ENCODE measurements around the gene CYP3A5. TPM values are rescaled to one million over a fixed set of nuclear protein-coding genes. Genes with fewer than 3 reads are reported as not detected.
A peak's percentile ranks its signal among the peaks of the same experiment; 100 is the strongest.
"Not testable (repeated sequence)": the region's sequence is repeated elsewhere in the genome, so short reads cannot be mapped to it uniquely, and the experiment has no call there.

Gene CYP3A5
- total RNA-seq, 1 donor from 2014 or later = 25.8 TPM

DNA sequence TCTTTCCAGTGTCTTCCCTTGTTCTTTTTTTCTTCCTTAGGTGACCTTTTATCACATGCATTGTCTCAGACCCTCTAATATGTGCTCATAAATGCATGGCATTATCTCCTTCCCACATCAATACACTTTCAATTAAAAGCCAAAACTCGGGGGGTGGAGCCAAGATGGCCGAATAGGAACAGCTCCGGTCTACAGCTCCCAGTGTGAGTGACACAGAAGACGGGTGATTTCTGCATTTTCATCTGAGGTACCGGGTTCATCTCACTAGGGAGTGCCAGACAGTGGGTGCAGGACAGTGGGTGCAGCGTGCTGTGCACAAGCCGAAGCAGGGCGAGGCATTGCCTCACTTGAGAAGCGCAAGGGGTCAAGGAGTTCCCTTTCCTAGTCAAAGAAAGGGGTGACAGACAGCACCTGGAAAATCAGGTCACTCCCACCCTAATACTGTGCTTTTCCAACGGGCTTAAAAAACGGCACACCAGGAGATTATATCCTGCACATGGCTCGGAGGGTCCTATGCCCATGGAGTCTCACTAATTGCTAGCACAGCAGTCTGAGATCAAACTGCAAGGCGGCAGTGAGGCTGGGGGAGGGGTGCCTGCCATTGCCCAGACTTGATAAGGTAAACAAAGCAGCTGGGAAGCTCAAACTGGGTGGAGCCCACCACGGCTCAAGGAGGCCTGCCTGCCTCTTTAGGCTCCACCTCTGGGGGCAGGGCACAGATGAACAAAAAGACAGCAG, 6.2 kb upstream of the CYP3A5 start:
- not testable (repeated sequence) for DNase-seq (ENCODE audit: low spot score)

DNA sequence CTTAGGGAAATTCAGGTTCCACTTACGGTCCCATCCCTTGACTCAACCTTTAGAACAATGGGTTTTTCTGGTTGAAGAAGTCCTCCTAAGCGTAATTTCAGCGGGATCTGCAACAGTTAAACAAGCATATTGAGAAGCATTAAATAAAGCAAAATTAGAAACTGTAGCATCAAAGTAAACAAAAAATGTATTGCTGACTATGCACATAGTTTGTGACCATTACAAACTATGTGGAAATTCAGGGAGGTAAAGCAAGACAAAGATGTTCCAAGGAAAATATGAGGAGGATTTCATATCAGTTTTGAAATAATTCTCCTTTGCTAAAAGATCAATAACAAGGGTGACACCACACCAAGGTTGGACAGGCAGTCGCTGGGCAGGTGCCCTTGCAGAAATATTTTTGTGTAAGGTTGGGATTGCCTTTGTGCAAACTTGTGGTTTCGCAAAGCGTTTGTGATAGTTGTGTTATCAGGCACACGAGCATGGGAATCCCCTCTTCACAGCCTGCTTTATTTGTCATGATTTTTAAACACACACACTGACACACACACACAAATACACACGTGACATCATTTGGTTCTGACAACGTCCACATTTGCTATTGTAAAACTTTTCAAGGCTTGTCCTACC, 5.4 kb upstream of the CYP3A5 start:
- DNase-seq (ENCODE audit: low spot score) = no peak

DNA sequence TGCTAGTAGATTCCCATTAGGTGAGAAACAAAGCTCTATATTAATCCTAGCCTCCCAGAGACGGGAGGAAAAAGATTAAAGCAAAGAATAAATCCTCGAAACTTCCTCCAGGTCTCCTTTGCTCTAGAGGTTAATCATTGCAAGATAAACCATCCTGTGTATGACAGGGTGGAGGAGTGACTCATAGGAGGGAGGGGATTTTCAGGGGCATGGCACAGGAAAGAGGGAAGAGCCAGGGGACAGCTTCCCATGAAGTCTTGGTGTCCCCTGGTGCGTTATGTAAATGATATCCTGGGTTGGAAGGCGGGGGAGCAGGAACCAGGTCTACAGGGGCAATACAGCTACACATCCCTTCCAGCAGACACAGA, 780 bp downstream of the CYP3A5 start:
- peak; percentile 18 for DNase-seq (ENCODE audit: low spot score)

DNA sequence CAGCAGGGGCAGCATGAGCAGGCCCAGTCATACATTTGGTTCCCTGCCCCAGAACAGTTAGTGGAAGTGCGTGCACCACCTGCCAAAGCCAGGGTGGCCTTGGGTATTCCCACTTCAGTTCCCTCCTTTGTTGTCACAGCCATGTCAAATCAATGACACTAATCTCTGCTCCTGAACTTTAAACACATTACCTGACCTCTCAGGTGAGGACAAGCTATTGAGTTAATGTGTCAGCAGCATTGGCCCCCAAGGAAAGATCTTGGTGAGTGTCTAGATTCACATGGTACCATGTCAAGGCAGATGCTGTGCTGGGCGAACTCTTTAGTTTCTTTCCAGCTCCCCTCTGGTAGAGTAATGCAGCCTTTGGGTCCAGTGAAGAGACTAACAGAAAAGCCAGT, 2.1 kb downstream of the CYP3A5 start:
- no peak for DNase-seq (ENCODE audit: low spot score)

DNA sequence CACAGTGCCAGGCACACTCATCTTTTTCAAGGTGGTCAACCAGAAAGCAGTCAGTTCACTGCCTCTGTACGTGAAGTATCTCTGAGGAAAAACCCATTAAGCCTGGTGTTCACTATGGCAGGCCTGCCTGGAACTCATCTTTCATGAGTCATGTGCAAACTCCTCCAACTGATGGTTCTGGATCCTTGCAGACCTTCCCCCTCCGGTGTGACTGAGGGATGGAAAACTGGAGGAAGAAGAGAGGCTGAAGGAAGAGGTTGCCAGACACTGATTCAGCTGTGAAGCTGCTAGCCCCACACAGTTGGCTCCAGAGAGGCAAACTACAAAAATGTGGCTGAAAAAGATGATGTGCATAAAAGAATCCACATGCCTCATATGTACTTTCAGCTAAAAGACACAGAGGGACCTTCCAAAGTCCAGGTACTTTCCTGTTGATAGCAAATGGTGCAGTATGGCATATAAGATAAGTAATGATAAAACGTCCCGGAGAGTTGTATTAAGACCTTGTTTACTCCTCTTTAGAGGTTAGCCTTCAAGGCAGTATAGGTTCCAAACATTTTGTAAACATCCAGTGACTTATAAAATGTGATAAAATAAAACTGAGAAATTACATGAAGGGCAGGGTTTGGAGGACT, 2.7 kb downstream of the CYP3A5 start:
- DNase-seq (ENCODE audit: low spot score) = no peak

DNA sequence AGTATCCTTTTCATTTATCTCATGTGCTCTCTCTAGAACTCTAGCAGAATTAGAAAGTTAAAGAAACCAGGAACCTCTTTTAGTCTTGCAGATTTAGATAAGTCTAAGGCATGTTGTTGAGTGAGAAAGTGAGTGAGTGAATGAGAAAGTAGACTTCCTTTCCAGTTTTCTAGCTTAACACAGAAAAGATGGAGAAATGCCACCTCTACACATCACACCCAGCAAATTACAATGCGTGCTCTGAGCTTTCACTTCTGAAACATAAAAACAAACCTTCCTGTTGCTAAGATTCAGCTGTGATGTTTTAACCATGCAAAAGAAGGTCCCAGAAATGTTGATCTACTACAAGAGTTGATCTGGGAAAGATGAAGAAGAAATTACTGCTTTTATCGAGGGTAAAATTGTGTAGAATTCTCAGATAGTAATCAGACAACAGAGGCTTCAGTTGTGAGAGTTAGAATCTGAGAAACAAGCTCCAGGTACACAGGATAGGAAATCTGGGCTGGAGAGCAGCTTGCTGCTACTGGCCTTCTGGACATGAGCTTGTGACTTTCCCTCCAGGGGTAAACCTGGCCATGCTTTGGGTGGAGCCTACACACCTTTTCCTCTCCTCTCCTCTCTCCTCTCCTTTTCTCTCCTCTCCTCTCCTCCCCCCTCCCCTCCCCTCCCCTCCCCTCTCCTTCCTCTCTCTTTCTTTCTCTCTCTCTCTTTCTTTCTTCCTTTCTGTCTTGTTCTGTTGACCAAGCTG, 4.6 kb downstream of the CYP3A5 start:
- no peak for DNase-seq (ENCODE audit: low spot score)

DNA sequence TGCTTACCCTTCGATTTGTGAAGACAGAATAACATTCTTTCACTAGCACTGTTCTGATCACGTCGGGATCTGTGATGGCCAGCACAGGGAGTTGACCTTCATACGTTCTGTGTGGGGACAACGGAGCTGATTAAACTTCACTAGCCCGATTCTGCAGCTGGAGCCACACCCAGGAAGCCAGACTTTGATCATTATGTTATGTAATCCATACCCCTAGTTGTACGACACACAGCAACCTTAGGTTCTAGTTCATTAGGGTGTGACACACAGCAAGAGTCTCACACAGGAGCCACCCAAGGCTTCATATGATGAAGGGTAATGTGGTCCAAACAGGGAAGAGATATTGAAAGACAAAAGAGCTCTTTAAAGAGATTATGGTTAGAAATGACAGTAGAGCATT, 7.2 kb downstream of the CYP3A5 start:
- DNase-seq (ENCODE audit: low spot score) = no peak

DNA sequence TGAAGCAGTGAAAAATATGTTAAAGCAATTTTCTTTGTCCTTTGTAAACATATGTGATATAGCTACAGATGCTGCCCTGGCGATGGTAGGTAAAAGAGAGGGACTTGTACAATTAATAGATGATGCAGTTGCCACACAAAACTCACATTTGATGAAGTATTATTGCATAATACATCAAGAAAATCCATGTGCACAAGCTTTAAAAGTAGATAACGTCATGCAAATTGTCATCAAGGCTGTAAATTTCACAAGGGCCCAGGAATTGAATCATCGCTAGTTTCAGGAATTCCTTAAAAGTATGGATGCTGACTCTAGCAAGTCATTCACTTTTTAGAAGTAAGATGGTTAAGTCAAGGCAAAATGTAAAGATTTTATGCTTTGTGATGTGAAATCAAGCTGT, 10.0 kb downstream of the CYP3A5 start:
- no peak for DNase-seq (ENCODE audit: low spot score)

DNA sequence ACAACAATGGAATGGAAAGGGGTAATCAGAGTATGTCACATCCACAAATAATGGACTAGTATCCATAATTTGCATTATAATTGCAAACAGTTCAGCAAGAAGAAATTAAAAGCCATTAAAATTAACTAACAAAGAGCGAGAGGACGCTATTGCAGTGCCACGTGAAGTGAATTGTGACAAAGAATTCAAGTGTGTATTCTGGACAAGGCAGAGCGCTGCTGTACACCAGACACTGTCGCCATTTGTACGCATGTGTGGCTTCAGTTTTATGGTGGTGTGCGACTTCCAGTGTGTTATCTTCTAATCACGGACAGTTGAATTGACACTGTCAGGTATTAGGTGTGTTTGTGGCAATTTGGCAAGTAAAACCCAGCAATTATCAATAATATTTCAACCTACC, 11.3 kb downstream of the CYP3A5 start:
- no peak for DNase-seq (ENCODE audit: low spot score)

DNA sequence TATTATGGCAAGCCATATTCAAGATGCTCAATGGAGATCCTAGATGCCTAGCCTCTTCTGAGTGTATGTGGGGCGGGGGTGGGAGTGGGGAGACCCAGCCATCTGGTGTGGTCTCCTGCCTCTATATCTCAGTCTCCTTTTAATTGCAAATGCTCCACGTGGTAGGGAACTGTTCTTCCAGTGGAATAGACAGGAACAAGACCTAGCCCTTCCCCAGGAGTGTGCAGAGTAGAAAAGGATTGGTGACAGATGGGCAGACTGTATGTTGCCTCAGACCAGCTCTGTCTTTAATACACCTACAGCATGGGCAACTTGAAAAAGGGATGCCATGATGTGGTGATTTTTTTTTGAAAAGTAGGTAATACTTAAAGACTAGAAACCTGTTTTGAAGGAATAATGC, 12.6 kb downstream of the CYP3A5 start:
- no peak for DNase-seq (ENCODE audit: low spot score)

DNA sequence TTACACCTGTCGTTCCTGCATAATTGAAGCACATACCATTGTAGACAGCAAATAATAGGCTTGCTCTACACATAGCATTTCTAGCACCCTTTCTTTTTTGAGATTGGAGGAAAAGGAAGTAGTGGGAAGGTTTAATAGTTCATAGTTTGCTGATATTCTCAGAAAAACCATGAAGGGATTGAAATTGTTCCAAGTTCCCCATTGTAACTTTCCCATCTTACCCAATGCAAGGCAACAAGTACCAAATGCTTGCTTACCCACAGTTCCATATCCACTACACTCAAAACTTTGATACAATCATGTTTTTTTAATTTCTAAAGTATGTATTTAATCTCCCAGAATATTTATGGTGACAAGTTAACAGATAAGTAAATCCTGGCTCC, 13.8 kb downstream of the CYP3A5 start:
- DNase-seq (ENCODE audit: low spot score) = no peak

DNA sequence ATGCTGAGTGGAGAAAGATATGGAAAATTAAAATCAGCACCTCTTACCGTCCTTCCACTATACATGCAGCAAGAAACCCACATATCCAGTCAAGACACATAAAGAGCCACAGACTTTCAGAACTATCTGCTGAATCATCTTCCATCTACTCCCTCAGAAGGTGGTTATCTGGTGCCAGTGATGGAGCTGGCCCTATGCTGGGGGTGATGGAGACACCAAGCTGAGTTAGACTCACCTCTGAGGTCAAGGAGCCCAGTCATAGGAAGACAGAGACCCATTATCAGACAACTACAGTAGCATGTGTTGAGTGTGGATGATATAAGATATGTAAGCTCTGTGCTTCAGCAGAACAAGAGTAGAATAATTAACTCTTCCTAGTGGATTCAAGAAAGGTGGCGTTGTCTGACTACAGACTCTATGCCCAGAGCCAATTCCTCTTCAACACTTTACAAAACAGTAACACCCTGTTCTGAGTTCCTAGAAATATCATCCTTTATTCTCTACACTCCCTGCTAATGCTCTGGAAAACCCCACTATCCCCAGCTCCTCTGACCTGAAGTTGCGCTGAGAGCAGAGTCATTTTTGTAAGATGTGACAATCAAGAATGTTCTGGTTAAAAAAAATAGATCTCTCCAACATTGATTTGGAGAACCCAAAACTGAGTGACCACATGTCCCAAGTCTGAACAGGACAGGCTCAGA, 14.3 kb downstream of the CYP3A5 start:
- DNase-seq (ENCODE audit: low spot score) = no peak

DNA sequence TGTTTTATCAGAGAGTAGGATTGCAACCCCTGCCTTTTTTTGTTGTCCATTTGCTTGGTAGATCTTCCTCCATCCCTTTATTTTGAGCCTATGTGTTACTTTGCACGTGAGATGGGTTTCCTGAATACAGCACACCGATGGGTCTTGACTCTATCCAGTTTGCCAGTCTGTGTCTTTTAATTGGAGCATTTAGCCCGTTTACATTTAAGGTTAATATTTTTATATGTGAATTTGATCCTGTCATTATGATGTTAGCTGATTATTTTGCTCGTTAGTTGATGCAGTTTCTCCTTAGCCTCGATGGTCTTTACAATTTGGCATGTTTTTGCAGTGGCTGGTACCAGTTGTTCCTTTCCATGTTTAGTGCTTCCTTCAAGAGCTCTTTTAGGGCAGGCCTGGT, 21.9 kb downstream of the CYP3A5 start:
- DNase-seq (ENCODE audit: low spot score) = not testable (repeated sequence)

DNA sequence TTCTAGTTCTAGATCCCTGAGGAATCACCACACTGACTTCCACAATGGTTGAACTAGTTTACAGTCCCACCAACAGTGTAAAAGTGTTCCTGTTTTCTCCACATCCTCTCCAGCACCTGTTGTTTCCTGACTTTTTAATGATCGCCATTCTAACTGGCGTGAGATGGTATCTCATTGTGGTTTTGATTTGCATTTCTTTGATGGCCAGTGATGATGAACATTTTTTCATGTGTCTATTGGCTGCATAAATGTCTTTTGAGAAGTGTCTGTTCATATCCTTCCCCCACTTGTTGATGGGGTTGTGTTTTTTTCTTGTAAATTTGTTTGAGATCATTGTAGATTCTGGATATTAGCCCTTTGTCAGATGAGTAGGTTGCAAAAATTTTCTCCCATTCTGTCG, 25.2 kb downstream of the CYP3A5 start:
- DNase-seq (ENCODE audit: low spot score) = not testable (repeated sequence)

DNA sequence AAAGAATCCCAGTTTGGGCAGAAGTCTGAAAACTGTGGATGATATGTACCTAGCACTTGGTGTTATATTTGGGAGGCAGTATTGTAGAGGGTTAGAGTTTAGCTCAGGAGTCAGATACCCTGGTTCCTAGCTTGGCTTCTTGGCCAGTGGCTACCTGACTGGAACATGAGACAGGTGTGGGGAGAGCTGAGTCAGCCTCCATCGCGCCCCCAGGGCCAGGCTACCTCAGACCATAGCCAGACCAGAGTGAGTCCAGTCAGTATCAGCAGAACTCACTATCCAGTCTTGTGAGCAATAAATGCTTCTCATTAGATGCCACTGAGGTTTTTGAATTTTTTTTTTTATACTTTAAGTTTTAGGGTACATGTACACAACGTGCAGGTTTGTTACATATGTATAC, 26.0 kb downstream of the CYP3A5 start:
- no peak for DNase-seq (ENCODE audit: low spot score)

DNA sequence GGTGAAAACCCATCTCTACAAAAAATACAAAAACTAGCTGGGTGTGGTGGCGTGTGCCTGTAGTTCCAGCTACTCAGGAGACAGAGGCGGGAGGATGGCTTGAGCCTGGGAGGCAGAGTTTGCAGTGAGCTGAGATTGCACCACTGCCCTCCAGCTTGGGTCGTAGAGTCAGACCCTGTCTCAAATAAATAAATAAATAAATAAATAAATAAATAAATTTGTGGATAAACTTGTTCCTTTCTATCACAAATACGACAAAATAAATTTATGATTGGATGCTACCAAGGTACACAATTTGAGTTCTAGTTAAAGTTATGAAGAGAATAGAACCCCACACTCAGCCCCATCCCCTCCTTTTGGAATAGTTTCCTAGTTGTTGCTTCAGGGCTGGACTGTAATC, 26.5 kb downstream of the CYP3A5 start:
- not testable (repeated sequence) for DNase-seq (ENCODE audit: low spot score)

DNA sequence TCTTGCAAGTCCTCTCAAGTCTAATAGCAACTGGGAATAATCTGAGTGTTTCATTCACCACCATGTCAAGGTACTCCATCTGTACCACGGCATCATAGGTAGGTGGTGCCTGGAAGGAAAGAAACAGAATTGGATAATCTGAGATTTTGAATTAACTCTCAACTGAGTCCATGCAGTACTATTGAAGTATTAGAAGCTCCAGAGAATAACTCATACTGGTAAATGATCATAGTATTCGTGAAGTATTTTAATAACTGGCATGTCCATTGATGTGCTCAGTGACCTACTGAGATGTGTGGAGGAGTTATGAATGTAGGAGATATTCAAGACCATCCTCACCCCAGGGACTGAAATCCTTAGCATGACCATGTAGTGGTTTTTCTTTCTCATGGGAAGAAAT, 27.1 kb downstream of the CYP3A5 start:
- DNase-seq (ENCODE audit: low spot score) = no peak

DNA sequence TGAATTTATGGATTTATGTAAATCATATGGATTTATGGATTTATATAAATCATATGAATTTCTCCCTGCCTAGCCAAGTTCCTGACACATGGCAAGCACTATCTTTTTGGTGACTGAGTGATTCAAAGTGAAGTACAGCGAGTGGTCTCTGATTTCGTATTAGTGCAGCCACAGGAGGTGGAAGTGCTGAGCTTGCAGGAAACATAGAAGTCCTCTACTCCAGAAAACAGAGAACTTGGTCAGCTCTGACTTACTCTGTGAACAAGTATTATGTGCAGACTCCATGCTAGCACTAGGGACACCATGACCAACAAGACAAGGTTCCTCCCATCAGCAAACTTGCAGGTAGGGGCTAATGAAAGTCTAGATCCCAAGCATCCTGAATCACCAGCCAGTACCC, 28.5 kb downstream of the CYP3A5 start:
- DNase-seq (ENCODE audit: low spot score) = no peak

DNA sequence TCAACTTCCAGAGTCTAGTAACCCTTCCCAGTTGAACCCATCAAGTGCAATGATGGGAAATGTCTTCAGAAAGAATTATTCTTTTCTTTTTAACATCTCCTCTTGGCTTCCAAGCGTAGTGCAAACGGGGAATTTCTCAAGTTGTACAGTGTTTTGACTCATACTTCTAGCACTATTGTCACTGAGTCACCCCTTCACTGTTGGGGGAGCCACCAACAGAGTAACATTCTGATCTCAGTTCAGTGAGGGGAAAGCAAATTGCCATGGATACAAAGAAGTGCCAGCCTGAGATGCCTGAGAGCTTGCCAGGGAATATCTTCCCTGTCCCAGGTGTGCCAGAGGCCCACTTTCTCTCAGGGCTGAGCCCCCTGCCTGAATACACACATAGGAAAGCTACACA, 31.0 kb downstream of the CYP3A5 start:
- no peak for DNase-seq (ENCODE audit: low spot score)

DNA sequence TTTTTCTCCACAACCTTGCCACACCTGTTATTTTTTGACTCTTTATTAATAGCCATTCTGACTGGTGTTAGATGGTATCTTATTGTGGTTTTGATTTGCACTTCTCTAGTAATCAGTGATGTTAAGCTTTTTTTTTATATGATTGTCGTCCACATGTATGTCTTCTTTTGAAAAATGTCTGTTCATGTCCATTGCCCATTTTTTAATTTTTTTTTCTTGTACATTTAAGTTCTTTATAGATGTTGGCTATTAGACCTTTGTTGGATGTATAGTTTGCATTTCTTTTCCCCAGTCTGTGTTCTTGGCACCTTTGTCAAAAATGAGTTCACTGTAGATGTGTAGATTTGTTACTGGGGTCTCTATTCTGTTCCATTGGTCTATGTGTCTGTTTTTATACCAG, 34.2 kb downstream of the CYP3A5 start:
- DNase-seq (ENCODE audit: low spot score) = no peak

DNA sequence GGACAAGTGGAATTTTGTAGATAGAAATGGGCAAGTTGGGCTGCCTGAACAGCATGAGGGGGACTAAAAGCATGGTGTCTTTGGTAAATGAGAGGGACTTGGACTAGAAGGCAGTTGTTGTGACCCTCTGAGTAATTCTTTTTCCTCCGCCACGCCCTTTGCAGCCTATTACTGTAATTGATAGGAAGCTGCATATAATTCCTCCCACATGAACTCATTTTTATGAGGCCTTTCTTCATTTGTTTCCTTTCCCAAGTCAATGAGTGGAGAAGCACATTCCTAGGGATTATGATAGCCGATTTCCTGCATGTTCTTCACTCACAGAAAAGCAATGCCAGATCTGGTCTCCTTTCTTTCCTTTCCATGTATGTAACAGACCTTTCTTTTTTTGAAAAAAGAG, 35.4 kb downstream of the CYP3A5 start:
- DNase-seq (ENCODE audit: low spot score) = no peak

DNA sequence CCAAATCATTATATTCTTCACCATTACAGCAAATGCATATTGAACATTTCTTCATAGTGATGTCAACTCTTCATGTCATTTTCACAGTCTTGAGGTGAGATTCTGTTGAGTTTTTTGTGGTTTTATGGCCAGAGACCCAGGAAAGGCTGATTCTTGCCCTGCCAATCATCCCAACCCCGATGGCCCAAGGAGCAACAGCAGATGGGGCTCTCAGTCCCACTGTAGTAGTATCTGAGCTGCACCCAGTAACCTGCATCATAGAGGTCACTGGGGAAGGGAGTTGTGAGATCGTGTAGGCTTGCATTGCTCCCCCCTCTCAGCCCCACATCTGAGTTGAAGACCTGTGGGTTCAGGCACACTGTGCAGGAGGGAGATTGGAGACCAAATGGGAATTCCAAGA, 36.3 kb downstream of the CYP3A5 start:
- no peak for DNase-seq (ENCODE audit: low spot score)
